GM18517 (cell line): ENCODE measurements around the gene ITPR1.
"Not testable (repeated sequence)": the region's sequence is repeated elsewhere in the genome, so short reads cannot be mapped to it uniquely, and the experiment has no call there.

Source experiments
- ATAC-seq: cut with Tn5 transposase; IDR thresholded peaks from one replicate; pipeline ENCODE4 v1.9.1; 2021; ENCODE audit warnings: mild to moderate bottlenecking, moderate library complexity; ENCODE audit not compliant: unreplicated experiment

ITPR1 gene

GRCh38 chr3:4493014-4493940, at the start of gene ITPR1:
Gene ITPR1, plus strand, starts transcription at chr3:4493348. Its CDS starts 23,144 bp downstream, at chr3:4516492.
- ATAC-seq, result peak; percentile 86

DNA sequence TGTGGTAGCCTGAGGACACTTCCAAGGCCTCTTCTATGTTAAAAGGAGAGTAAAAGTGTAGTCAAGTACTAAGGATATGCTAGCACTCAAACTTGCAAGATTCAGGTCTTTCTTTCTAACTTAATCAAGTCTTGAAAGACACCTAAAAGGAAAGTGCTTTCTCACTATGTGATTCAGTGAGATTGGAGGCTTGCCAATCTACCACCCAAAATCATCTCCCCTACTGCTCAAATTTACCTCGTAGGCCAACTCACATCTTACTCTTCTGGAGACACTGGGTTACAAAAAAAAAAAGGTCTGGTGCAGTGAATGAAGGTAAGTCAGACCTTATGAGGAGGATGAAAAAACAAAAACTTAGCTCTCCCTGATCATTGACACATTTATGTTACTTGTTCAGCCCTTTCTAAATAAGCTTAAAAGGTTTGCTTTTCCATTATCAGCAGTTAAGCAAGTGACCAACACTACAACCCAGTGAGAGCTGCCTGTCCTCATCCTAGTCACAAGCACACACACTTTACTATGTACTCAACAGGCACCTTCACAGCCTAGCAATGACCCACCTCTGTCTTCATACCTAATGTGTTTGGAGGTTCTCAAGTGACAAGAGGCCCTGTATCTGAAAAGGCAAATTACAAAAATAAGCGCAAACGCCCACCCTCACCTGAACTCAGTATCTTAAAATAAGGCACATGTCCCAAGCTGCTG, 45.7 kb upstream of the ITPR1 start:
- ATAC-seq, result no peak

- ATAC-seq, result no peak
Measured at GRCh38 chr3:4448187-4448586, 45.0 kb upstream of the ITPR1 start.

DNA sequence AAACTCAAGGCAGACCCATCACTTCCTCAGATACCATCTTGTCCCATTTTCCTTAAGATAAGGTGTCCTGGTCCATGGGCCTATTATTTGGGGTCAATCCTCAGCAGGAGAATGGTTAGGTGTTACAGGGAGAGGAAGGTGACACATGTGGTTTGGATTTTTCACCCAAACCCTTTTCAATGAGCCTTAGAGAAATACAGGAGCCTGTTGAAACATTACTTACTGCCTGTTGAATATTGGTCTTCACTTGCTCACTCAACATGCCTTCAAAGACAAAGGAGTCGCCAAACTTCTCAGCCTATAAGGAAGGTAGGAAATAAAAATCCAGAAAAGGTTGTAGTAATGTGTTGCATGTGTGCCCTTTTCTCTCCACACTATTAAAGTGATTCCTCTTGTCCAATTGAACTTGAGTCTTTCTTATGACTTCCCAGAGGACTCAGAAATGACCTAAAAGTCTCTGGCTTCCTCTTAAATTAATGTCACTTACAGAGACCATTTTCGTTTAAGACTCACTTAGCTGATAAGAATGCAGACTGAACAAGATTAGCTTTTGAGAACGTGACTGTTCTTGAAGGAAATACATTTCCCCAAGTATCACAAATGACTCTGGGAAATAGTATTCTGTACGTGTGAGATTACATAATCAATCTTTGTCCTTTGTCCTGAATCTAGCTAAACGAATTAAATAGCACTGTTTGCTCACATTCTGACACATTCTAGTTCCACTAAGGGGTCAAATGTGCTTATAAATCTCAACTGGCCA, 43.9 kb upstream of the ITPR1 start:
- no peak for ATAC-seq

DNA sequence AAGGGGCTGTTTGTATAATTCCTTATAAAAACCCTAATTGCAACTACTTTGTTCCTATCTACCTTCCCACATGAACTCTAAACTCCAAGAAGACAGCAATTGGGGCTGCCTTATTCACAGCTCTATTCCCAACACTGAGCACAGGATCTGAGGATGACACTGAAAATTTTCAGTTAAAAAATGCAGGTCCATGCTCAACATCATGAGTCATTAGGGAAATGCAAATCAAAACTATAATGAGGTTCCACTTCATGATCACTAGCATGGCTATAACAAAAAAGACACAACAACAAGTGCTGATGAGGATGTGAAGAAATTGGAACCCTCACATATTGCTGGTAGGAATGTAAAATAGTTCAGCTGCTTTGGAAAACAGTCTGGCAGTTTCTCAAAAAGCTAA, 39.0 kb upstream of the ITPR1 start:
- no peak for ATAC-seq

GRCh38 chr3:4456780-4457179, 36.4 kb upstream of the ITPR1 start:
- ATAC-seq, result not testable (repeated sequence)

GRCh38 chr3:4458961-4459360, 34.2 kb upstream of the ITPR1 start:
- ATAC-seq, result no peak

DNA sequence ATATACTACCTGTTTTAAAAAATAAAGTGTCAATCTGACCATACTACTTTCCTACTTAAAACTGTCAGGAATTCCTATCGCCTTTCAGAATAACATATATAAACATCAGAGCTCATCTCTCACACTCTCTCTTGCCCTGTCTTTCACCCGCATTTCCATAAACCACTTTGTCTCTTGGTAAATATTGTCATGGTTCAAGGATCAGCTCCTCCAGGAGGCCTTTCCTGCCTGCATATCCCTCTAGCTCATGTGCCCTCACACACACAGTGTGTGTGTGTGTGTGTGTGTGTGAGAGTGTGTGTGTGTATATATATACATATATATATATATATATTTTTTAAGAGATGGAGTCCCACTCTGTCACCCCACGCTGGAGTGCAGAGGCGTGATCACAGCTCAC, 32.8 kb upstream of the ITPR1 start:
- ATAC-seq, result no peak

- no peak for ATAC-seq
Measured at GRCh38 chr3:4461468-4462090, 31.6 kb upstream of the ITPR1 start.

DNA sequence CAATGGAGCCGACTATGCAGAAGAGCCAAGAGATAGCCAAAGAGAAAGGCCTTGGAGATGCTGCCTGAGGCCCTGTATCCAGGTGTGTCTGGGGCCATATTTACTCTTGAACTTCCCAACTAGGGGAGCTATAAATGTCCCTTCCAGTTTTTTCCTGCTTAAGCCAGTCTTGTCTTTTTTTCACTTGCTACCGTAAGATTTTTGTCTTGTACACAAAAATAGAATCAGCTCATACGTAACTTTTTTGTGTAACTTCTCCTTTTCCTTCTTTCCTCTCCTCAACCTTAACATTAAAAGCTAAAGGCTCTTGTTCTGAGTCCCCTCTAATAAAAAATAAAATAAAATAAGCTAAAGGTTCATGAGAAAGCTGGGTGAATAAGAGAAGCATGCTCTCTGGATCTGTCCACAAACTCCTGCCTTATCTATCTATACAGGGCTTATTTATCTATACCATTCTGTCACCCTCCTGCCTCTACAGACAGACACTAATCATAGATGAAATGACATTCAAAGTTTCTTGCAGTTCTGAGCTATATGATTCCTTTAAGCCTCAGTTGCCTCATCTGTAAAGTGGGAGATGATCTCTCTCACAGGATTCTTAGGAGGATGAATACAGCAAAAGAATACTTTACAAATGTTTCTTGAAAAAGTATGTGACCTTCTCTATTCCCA, 30.6 kb upstream of the ITPR1 start:
- no peak for ATAC-seq

- no peak for ATAC-seq
Measured at GRCh38 chr3:4464576-4464975, 28.6 kb upstream of the ITPR1 start.

DNA sequence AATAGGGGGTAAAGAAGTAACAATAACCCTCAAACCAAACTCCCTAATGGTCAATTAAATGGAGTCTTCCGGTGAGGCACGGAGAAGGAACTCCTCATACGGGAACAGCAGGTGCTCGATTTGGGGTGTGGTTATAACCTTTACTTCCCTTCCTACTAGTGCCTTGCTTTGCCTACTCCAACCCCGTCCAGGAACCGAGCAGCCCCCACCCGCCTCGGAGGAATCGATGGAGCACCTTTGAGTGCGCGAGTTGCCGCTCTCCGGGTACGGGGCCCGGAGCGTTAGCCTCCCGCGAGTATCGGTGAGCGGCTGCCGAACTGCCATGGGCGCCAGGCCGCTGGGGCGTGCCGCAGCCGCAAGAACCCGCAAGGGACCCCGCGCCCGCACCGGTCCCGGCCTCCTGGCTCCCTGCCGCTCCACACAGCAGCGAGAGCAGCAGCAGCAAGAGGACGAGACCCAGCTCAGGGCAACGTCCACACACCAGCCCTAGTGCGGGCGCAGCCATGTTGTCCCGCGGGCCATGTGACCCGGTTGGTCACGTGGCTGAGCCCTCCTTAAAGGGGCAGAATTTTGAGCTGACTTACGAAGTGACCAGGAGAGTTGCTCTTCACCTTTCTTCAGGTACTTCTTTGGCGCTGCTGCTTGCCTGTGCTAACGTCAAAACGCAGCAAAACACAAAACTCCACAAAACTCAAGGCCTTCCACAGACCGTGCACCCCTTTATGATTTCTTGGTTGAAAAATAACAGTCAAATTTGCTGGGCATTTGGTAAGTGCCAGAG, 26.2 kb upstream of the ITPR1 start, which contains the start of gene SUMF1:
TSS of gene SUMF1 (minus strand) at position 529 of the 781 bp plus-strand sequence. CDS start at position 505, 24 bp downstream.
- ATAC-seq, result peak; percentile 99

DNA sequence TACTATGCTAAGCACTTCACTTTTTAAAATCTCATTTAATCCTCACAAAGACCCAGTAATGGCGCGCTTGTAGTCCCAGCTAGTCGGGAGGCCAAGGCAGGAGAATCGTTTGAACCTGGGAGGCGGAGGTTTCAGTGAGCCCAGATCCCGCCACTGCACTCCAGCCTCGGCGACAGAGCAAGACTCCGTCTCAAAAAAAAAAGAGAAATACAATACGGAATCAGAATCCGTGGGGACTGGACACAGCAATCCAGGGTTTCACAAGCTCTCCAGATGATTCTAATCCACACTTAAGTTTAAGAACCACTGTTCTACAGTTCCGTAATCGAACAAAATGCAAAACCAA, 25.7 kb upstream of the ITPR1 start:
- no peak for ATAC-seq

DNA sequence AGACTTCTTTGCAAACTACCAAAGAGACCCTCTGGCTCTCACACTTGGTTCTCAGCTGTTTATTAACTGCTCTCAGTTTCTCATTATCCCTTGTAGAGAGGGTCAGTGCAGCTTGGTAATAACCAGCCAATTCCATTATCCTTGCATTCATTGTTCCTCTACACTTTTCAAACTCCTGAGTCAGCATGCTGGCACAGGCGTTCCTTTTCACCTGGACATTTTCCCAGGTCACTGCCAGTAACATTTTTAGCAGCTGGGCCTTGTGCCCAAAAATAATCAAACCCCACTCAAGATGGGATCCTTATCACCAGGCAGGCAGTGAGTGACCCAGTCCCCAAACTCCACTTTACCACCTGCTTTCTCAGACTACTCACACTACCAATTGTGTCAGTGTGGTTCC, 21.2 kb upstream of the ITPR1 start:
- ATAC-seq, result no peak

DNA sequence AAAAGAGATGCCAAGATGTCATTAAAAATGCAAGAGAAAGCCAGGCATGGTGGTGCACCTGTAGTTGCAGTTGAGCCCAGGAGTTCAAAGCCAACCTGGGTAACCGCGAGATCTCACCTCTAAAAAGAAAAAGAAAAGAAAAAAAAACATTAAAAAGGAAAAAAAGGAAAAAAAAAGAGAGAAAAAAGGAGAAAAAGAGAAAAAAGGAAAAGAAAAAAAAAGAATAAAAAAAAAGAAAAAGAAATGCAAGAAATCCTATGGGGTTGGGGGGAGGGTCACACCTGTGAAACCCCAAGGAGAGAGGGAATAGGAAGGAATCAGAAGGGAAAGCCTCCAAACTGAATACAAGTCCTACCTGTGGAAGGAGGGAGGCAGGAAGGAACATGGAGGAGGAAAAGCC, 20.8 kb upstream of the ITPR1 start:
- ATAC-seq, result no peak

DNA sequence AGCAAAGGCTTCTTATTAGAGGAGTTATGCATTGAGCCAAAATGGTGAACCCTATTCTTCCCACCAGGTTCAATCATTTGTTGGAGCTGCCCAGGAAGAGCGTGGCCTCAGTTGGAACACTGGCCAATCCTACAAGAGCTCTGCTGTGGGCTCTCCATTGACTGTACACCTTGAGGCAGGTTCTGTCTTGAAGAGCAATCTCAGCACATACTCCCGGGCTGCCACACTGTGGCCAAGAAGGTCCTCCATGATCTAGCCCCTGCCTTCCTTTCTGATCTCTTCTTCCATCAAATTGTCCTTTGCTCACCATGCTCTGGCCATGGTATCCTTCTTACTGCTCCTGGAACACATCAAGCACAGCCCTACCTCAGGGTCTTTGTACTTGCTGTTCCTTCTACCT, 20.4 kb upstream of the ITPR1 start:
- ATAC-seq, result no peak

DNA sequence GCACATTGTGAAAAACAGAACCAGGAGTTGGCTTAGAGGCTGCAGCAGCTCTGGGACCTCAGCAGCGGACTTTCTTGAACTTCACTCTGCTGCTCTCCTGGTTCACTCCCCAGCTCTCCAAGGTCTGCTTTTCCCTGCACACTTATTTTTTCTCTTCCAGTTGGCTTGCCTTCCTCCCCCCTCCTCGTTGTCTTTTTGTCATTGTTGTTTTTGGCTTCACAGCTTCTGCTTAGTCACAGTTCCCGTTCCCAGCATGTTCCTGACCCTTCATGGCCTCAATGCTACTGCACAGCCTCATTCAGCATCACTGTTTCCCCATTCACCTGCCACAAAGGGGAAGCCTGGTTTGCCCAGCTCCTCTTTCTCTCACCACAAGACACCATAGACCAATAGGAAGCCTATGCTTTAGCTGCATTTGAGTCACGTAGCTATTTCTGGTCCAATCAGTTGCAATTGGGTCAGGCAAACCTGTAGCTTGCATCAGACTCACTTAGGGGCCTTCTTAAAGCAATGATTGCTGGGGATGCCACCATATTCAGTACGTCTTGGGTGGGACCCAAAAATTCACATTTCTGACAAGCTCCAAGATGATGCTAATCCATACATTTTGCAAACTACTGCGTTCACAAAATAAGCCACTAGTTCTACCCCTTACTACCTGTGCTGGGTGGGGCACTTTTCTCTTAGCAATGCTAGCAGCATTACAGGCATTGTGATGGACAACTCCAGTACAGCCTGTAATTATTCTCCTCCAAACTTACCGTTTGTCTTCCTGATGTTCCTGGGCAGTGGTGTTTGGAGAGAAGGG, 18.3 kb upstream of the ITPR1 start:
- ATAC-seq, result no peak

- ATAC-seq, result no peak
Measured at GRCh38 chr3:4475804-4476203, 17.3 kb upstream of the ITPR1 start.

DNA sequence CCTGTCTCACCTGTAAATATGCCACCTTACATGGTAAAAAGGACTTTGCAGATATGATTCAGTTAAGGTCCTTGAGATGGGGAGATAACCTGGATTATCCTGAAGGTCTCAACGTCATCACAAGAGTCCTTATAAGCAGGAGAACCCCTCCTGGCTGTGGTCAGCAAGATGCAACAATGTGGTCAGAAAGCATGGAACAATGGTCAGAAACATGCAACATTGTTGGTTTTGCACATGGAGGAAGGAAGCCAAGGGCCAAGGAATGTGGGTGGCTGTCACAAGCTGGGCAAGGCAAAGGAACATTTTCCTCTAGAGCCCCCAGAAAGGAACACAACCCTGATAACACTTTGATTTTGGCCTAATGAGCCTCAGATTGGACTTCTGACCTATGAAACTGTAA, 16.7 kb upstream of the ITPR1 start:
- no peak for ATAC-seq
